ENCODE data around the gene IL1RAPL1.

GRCh38 chrX:29491659-29492058 is 904.4 kb downstream of the IL1RAPL1 start:
- TF ChIP-seq, protein P1, sequence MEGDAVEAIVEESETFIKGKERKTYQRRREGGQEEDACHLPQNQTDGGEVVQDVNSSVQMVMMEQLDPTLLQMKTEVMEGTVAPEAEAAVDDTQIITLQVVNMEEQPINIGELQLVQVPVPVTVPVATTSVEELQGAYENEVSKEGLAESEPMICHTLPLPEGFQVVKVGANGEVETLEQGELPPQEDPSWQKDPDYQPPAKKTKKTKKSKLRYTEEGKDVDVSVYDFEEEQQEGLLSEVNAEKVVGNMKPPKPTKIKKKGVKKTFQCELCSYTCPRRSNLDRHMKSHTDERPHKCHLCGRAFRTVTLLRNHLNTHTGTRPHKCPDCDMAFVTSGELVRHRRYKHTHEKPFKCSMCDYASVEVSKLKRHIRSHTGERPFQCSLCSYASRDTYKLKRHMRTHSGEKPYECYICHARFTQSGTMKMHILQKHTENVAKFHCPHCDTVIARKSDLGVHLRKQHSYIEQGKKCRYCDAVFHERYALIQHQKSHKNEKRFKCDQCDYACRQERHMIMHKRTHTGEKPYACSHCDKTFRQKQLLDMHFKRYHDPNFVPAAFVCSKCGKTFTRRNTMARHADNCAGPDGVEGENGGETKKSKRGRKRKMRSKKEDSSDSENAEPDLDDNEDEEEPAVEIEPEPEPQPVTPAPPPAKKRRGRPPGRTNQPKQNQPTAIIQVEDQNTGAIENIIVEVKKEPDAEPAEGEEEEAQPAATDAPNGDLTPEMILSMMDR (IDR thresholded peaks at IDR 0.05; ENCODE audit: insufficient read depth, low read length, poor library complexity, severe bottlenecking), result no peak
- no peak for TF ChIP-seq EZH2phosphoT487 (conservative IDR thresholded peaks at IDR 0.05; ENCODE audit: low read length)
